GM21723 (cell line): ENCODE data around the gene TCF20.

ENCODE experiments used
- ATAC-seq: cut with Tn5 transposase; IDR thresholded peaks from one replicate; pipeline ENCODE4 v1.9.1; 2021; ENCODE audit warnings: mild to moderate bottlenecking, moderate library complexity; ENCODE audit not compliant: unreplicated experiment

TCF20 gene

DNA sequence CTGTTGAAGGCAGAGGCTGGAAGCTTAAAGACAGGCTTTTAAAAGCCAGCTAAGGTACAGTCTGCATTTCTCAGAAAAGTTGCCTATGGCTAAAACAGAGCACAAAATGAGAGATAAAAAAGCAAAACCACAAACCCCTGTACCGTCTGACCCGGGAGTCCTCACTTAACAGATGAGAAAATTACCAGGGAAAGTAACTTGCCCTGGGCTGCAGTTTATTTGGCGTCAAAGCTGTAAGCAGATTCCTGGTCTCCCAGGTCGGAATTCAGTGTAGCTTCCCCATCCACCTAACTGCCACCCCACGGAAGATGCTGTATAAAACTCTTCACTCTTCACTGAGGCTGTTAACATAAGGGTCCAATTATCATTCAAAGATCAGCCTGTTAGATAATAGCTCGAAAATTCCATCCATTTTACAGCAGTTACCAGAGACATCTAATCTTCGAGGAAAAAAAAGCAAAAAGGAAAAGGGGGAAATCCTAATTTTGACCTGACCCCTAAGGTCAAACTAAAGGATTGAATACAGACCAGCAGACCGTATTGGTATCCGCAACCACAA is 1.5 kb downstream of the TCF20 start:
- no peak for ATAC-seq

GRCh38 chr22:42265321-42265720 is 5.1 kb downstream of the TCF20 start:
- ATAC-seq = no peak

GRCh38 chr22:42263944-42264343 is 6.5 kb downstream of the TCF20 start:
- no peak for ATAC-seq

DNA sequence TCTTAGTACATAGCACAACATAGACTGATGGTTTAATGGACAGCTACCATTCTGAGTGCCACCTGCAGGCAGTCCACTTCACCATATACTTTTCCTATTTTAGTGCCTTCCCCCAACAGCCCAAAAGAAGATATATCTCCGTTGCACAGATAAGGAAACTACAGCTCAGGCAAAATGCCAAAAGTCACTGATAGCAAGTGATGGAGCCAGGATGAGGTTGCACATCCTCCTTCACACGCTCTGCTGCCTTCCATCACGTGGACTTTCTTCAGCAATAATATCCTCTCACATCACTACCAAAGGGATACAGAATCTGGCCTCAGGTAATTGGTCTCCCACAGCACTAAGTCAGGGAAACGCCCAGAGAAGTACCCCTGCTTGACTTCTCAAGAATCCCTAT is 7.5 kb downstream of the TCF20 start:
- no peak for ATAC-seq

GRCh38 chr22:42261296-42261695 is 9.2 kb downstream of the TCF20 start:
- ATAC-seq = no peak

DNA sequence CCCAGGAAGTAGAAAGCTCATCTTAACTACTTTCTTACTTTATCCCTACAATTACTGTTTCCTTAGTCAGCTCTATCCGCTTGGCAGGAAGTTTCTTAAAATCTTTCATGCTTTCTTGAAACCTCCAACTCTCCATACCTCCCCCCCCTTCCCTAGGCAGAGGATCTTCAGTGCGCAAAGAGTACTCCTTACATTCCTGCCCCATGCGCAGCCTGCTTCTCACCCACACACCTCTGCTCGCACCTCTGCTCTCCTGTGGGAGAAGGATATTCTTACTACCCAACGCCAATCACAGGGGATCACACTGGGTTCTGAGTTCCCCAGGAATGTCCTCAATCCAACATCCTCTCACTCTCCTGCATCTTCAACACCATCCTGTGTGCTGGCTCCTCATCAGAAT is 12.3 kb downstream of the TCF20 start:
- no peak for ATAC-seq

DNA sequence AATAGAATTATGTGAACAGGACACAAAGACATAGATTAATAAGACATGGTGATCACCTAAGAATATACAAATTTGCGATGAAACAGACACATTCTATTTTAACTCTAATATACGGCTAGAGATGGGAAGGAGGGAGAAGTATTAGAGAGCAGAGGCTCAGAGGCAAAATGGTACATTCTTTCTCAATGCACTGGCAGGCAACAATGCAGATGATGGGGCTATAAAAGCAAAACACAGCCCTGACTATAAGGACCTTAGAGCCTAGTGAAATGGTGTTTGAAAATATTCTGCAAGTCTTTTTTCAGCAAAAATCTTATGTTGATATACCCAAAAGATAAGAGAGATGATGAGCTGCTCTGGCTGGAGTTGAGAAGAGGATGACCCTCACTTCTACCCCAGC is 13.1 kb downstream of the TCF20 start:
- ATAC-seq = no peak

GRCh38 chr22:42256930-42257329 is 13.5 kb downstream of the TCF20 start:
- no peak for ATAC-seq

DNA sequence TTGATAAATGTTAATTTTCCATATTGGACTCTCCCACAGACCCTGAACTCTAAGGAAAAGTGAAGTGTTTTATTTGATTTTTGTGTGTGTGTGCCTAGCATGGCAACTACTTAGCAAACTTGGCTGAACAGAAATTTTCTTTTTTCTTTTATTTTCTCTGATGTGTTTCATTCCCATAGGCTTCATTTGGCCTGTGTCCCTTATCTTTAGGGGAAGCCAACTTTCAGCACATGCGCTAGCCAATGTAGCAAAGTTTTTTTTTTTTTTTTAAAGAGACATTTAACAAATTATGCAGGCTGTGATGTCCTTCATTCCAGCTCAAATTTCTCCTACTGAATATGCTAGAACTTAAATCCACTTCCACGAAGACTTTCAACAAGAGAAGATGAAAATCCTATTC is 14.2 kb downstream of the TCF20 start:
- no peak for ATAC-seq

DNA sequence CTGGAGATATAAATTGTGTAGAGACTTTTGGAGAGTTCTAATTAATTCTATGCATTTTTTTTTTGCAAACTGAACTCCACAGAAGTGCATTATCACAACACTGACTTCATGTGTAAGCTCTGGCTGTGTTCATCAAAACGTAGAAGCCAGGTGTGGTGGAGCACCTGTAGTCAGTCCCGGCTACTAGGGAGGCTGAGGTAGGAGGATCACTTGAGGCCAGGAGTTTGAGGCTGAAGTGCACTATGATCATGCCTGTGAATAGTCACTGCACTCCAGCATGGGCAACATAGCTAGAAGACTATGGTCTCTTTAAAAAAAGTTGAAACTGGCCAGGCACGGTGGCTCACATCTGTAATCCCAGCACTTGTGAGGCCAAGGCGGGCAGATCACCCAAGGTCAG is 20.6 kb downstream of the TCF20 start:
- ATAC-seq = no peak

DNA sequence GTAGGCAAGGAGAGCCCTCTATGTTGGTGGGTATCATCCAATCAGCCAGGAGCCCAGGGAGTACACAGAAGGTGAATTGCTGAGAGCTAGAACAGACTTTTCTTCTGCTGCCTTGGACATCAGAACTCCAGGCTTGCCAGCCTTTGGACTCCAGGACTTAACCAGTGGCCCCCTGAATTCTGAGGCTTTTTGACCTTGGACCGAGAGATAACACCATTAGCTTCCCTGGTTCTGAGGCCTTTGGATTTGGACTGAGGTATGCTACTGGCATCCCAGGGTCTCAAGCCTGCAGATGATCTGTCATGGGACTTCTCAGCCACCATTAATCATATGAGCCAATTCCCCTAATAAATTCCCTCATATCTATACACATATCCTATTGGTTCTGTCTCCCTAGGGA is 21.5 kb downstream of the TCF20 start:
- no peak for ATAC-seq

- no peak for ATAC-seq
These were observed 22.9 kb downstream of the TCF20 start for GRCh38 chr22:42247596-42247995.

- ATAC-seq = no peak
These were observed 26.7 kb downstream of the TCF20 start for GRCh38 chr22:42243802-42244060.

GRCh38 chr22:42236848-42237247 is 33.6 kb downstream of the TCF20 start:
- ATAC-seq = no peak

- no peak for ATAC-seq
These were observed 34.2 kb downstream of the TCF20 start for GRCh38 chr22:42236268-42236667.

GRCh38 chr22:42233879-42234278 is 36.6 kb downstream of the TCF20 start:
- ATAC-seq = no peak

DNA sequence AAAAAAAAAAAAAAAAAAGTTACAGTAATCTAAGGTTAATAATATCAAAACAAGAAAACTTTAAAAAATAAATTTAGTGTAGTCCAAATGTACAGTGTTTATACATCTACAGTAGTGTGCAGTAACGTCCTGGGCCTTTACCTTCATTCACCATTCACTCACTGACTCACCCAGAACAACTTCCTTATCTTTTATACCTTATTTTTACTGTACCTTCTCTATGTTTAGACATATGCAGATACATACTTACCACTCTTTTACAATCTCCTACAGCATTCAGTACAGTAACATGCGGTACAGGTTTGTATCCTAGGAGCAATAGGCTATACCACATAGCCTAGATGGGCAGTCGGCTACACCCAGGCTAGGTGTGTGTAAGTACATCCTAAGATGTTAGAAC is 38.5 kb downstream of the TCF20 start:
- ATAC-seq = no peak

DNA sequence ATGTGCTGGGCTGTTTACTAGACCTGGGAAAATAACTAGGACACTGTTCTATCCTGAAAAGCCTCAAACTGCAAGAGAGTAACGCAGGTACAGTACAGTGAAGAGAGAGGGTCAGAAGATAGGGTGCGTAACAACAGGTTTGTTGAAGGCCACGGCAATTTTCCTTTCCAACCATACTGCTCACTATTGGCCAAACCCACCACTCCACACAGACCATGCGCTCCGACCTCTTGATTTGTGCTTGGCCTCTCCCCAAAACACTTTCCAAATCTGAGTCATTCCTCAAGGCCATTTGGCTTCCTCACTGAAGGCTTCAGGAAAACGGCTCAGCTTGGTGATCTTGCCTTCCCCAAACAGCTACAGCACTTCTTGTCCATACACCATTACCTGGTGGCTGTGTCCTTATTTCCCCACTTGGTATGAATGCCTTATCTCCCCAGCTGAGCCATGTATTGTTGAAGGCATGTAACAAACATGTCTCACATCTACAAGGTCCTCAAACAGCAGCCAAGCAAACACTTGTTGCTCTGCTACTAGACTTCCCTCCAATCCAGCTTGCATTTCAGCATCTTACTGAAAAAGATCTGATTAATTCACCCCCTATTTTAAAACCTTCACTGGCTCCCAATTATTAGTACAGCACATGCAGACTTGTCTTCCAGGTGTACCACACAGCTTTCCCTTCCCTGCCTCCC is 40.9 kb downstream of the TCF20 start:
- no peak for ATAC-seq

- ATAC-seq = no peak
These were observed 42.0 kb downstream of the TCF20 start for GRCh38 chr22:42228483-42228882.

- no peak for ATAC-seq
These were observed 43.0 kb downstream of the TCF20 start for GRCh38 chr22:42227435-42227834.

DNA sequence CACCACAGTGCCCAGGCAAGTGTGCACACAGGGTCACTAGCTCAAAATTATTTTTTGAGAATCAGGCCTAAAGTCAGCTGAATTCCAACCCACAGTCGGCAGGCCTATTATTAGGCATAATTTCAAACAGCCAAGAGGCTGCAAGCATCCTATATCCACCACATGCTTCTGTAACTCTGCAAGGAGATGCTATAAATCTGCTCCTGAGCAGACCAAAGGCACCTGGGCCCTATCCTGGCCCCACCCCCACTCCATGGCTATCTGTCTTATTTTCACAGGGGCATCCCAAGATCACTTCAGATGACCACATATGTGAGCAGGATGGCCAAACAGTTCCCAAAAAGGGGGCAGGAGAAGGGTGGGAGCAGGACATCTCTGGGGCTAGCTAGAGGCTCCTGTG is 44.6 kb downstream of the TCF20 start:
- ATAC-seq = no peak

DNA sequence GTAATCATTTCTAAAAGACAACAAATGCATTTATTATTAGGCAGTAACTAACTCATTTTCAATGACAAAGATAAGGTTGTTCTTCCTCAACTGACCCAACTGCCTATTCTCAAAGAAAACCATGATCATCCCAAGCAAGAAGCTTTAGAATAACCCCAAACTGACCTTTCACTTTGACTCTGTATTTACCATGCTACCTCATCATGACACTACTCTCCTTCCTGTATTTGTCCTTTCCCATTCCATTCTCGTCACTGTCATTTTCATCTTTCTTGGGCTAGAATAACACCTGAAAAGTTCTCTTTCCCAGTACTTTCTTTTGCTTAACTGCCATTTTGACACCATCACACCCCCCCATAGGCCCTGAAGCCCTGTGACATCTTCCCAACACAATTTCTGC is 48.3 kb downstream of the TCF20 start:
- ATAC-seq = no peak
